ENCODE data around the gene FIP1L1. TPM values are rescaled to one million over a fixed set of nuclear protein-coding genes. Genes with fewer than 3 reads are reported as not detected.

FIP1L1 gene
- total and polyA plus RNA-seq, 4 donors: 22.1 to 82.8 (median 32.0) TPM

GRCh38 chr4:53478671-53479456 is 101.4 kb downstream of the FIP1L1 start:
- Histone ChIP-seq H3K27ac (ENCODE audit: low read depth in 1 of 2, low read length in 1 of 2) (no peak overlapping the region), H3K4me3 (no peak overlapping the region), H3K9ac (ENCODE audit: insufficient read depth in 1 of 2, low read length in 2 of 2) (no peak overlapping the region), H3K36me3 (ENCODE audit: control insufficient read depth in 4 of 4, insufficient read depth in 4 of 4, low read length in 4 of 4) (peaks cover 0 to 2% (median under 1%) of the 10 kb centered on the region in 4 donors), H3K4me1 (ENCODE audit: control insufficient read depth in 5 of 5, insufficient read depth in 5 of 5, low read length in 5 of 5) (peaks cover 0 to 12% (median 0%) of the 10 kb centered on the region in 5 donors), H3K9me3 (ENCODE audit: control insufficient read depth in 4 of 4, insufficient read depth in 3 of 4, low read length in 3 of 4) (peaks cover 0 to 2% (median 0%) of the 10 kb centered on the region in 4 donors), H3K27me3 (ENCODE audit: control insufficient read depth in 3 of 3, insufficient read depth in 3 of 3, low read length in 2 of 3) (peaks cover 0 to 4% (median 0%) of the 10 kb centered on the region in 3 donors)
- no peak for TF ChIP-seq CTCF (IDR thresholded peaks at IDR 0.05; ENCODE audit: control extremely low read depth, extremely low read depth)
- ATAC-seq (ENCODE audit: insufficient read depth, low FRiP score) (no peak), DNase-seq (no peak)
- 95 to 99% methylated on average over 4 of the region's 4 CpGs for WGBS, 2 donors

GRCh38 chr4:53479736-53480525 is 102.5 kb downstream of the FIP1L1 start:
- Histone ChIP-seq H3K9me3 (ENCODE audit: control insufficient read depth in 4 of 4, insufficient read depth in 3 of 4, low read length in 3 of 4) (peaks cover 0 to 2% (median 0%) of the 10 kb centered on the region in 4 donors), H3K4me3 (no peak overlapping the region), H3K4me1 (ENCODE audit: control insufficient read depth in 5 of 5, insufficient read depth in 5 of 5, low read length in 5 of 5) (peaks cover 0 to 12% (median 0%) of the 10 kb centered on the region in 5 donors), H3K36me3 (ENCODE audit: control insufficient read depth in 4 of 4, insufficient read depth in 4 of 4, low read length in 4 of 4) (peaks cover 0 to 1% (median 0%) of the 10 kb centered on the region in 4 donors), H3K27ac (ENCODE audit: low read depth in 1 of 2, low read length in 1 of 2) (no peak overlapping the region), H3K9ac (ENCODE audit: insufficient read depth in 1 of 2, low read length in 2 of 2) (no peak overlapping the region), H3K27me3 (ENCODE audit: control insufficient read depth in 3 of 3, insufficient read depth in 3 of 3, low read length in 2 of 3) (peaks cover 0 to 4% (median 0%) of the 10 kb centered on the region in 3 donors)
- no peak for TF ChIP-seq CTCF (IDR thresholded peaks at IDR 0.05; ENCODE audit: control extremely low read depth, extremely low read depth)
- ATAC-seq (ENCODE audit: insufficient read depth, low FRiP score) (no peak), DNase-seq (no peak)
- 96 to 97% methylated on average over 5 of the region's 5 CpGs for WGBS, 2 donors

- peaks cover 0 to 4% (median 0%) of the 10 kb centered on the region in 3 donors for H3K27me3 ChIP-seq (ENCODE audit: control insufficient read depth in 3 of 3, insufficient read depth in 3 of 3, low read length in 2 of 3)
- peaks cover 0 to 12% (median 0%) of the 10 kb centered on the region in 5 donors for H3K4me1 ChIP-seq (ENCODE audit: control insufficient read depth in 5 of 5, insufficient read depth in 5 of 5, low read length in 5 of 5)
- 91 to 92% methylated on average over 2 of the region's 2 CpGs for WGBS, 2 donors
- no peak overlapping the region for H3K27ac ChIP-seq (ENCODE audit: low read depth in 1 of 2, low read length in 1 of 2)
- peaks cover 0 to 2% (median 0%) of the 10 kb centered on the region in 4 donors for H3K9me3 ChIP-seq (ENCODE audit: control insufficient read depth in 4 of 4, insufficient read depth in 3 of 4, low read length in 3 of 4)
- no peak overlapping the region for H3K4me3 ChIP-seq
- no peak overlapping the region for H3K9ac ChIP-seq (ENCODE audit: insufficient read depth in 1 of 2, low read length in 2 of 2)
- TF ChIP-seq CTCF (IDR thresholded peaks at IDR 0.05; ENCODE audit: control extremely low read depth, extremely low read depth): no peak
- ATAC-seq (ENCODE audit: insufficient read depth, low FRiP score) (no peak), DNase-seq (no peak)
- peaks cover 0 to 1% (median 0%) of the 10 kb centered on the region in 4 donors for H3K36me3 ChIP-seq (ENCODE audit: control insufficient read depth in 4 of 4, insufficient read depth in 4 of 4, low read length in 4 of 4)
Measured at GRCh38 chr4:53480909-53481308, 103.5 kb downstream of the FIP1L1 start.

Data from lung (tissue), 12 donors.